ENCODE results near the gene ANKRD33B.
"Not testable (repeated sequence)": the region's sequence is repeated elsewhere in the genome, so short reads cannot be mapped to it uniquely, and the experiment has no call there.

ANKRD33B gene

GRCh38 chr5:10637944-10638343, 74.1 kb downstream of the ANKRD33B start:
- FAIRE-seq, result no peak

DNA sequence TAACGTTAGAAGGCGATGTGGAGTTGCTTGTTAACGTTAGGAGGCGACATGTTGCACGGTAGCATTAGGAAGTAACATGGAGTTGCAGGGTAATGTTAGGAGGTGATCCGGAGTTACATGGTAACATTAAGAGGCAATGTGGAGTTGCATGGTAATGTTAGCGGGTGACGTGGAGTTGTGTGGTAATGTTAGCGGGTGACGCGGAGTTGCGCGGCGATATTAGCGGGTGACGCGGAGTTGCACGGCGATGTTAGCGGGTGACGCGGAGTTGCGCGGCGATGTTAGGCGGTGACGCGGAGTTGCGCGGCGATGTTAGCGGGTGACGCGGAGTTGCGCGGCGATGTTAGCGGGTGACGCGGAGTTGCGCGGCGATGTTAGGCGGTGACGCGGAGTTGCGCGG, 74.9 kb downstream of the ANKRD33B start:
- not testable (repeated sequence) for FAIRE-seq

DNA sequence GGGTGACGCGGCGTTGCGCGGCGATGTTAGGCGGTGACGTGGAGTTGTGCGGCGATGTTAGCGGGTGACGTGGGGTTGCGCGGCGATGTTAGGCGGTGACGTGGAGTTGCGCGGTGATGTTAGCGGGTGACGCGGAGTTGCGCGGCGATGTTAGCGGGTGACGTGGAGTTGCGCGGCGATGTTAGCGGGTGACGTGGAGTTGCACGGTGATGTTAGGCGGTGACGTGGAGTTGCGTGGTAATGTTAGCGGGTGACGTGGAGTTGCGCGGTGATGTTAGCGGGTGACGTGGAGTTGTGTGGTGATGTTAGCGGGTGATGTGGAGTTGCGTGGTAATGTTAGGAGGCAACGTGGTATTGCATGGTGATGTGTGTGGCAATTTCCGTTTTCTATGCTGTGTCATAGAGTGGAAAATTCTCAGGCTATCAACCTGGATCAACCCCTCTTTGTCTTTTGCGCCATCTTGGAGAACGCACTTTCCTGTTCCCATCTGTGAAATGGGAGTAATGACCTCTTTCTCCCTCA, 76.0 kb downstream of the ANKRD33B start:
- no peak for FAIRE-seq

DNA sequence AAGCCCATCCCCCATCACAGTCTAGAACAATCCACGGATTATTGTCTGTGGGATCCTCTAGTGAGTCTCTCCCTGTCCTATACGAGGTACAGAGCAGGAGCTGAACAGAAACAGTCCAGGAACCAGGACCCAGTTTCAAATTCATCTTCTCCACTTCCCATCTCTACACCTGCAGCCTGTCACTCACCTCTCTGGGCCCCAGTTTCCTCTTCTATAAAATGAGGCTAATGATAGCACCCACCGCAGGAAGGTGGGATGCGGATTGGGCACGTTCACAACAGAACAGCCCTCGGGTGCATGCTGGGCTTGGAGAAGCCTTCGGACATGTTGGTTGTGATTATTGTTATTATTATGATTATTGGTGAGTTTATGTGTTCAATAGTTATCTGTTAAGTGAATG, 78.5 kb downstream of the ANKRD33B start:
- FAIRE-seq, result no peak

- no peak for FAIRE-seq
These were observed 80.3 kb downstream of the ANKRD33B start for GRCh38 chr5:10644192-10644591.

- FAIRE-seq, result no peak
These were observed 81.3 kb downstream of the ANKRD33B start for GRCh38 chr5:10645146-10645545.

- no peak for FAIRE-seq
These were observed 81.8 kb downstream of the ANKRD33B start for GRCh38 chr5:10645671-10646070.

- no peak for FAIRE-seq
These were observed 83.8 kb downstream of the ANKRD33B start for GRCh38 chr5:10647640-10648039.

DNA sequence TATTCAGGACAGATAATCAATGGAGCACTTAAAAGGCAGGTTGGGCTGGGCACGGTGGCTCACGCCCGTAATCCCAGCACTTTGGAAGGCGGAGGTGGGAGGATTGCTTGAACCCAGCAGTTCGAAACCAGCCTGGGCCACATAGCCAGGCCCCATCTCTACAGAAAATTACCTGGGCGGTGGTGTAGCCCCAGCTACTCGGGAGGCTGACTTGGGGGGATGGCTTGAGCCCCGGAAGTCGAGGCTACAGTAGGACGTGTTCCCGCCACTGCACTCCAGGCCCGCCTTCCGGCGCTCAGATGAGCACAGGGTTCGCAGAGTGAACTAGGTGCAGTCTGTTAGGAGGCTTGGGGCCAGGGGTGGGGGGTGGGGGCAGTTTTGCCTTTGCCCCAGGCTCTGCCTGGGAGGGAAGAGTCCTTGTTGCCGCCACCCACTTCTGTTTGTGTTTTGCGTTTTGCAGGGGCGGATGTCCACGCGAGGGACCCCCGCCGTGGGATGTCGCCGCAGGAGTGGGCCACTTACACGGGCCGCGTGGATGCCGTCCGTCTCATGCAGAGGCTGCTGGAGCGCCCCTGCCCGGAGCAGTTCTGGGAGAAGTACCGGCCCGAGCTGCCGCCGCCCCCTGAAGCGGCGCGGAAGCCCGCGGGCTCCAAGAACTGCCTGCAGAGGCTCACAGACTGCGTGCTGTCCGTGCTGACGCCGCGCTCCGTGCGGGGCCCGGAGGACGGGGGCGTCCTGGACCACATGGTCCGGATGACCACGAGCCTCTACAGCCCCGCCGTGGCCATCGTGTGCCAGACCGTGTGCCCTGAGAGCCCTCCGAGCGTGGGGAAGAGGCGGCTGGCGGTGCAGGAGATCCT, 85.2 kb downstream of the ANKRD33B start:
- no peak for FAIRE-seq

GRCh38 chr5:10649666-10650380, 86.0 kb downstream of the ANKRD33B start:
- no peak for FAIRE-seq

GRCh38 chr5:10652151-10652550, 88.3 kb downstream of the ANKRD33B start:
- FAIRE-seq, result no peak

DNA sequence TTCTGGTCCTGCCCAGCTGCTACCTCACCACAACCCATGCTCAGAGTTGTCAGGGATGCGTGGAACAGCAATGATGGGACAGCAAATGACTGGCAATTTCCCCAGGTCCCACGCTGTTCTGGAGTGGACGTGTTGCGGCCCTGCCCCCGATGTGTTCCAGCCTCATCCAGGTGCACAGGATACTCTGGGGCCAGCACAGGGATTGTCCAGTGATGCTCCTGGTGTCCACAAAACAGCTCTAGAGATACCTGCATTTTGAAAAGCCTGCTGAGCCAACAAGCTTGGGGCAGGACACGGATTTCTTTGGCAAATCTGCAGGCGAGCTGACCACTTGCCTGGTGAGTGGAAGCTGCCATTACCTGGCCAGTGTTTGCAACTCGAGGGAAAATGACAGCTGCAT, 88.7 kb downstream of the ANKRD33B start:
- FAIRE-seq, result no peak

DNA sequence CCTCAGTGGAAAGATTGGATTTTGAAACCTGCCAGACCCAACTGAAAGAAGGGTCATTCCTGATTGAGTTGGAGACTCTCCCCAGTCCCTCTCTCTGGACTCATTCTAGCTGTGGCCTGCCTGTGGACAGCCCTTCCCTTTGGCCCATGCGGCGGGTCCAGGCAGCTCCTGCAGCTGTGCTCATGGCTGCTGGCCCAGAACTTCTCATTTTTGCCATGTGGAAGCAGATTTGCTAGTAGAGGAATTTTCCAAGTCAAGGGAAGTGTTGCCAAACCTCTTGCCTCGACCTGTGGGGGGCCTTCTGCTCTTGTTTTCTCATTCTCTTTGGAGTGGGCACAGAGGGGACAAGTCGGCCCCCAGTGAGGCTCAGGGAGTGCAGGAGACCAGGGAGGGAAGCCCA, 89.2 kb downstream of the ANKRD33B start:
- no peak for FAIRE-seq

- no peak for FAIRE-seq
These were observed 90.0 kb downstream of the ANKRD33B start for GRCh38 chr5:10653751-10654400.

DNA sequence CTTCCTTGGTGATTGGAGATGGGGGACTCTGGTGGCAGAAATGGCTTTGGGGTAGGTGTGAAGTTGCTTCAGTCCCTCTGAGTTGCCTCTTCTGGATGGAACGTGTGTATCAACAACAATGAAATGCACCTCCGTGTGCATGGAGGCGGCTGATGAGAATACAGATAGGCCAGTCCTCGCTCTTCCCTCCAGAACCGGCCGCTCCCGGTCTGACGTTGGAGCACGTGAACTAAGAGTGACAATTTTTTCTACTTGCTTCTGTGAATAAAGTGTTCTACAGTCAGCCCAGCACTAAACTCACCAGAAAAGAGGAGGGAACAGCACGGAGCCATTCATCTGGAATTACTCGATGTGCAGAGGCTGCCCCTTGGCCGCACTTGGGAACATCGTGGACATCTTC, 90.7 kb downstream of the ANKRD33B start:
- FAIRE-seq, result no peak

GRCh38 chr5:10655161-10655971, 91.5 kb downstream of the ANKRD33B start:
- no peak for FAIRE-seq

GRCh38 chr5:10655972-10656830, 92.3 kb downstream of the ANKRD33B start:
- no peak for FAIRE-seq

DNA sequence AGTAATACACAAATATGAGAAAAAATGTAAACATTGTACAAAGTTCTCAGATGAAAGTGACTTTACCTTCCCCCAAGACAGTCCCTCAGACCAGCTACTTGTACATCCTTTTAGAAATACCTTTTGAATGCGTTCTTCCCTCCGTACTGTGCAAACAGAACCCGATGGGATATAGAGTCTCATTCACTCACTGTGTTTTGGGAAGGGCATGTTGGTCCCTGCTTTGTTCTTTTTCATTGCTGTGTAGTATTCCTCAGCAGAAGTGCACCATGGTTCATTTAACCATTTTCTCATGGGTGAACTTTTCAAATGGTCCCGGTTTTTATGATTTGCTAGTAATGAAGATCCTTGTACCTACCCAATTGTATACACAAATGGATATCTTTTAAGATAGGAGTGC, 94.4 kb downstream of the ANKRD33B start:
- no peak for FAIRE-seq

GRCh38 chr5:10660135-10660534, 96.3 kb downstream of the ANKRD33B start:
- no peak for FAIRE-seq

- FAIRE-seq, result no peak
These were observed 97.0 kb downstream of the ANKRD33B start for GRCh38 chr5:10660720-10661387.

DNA sequence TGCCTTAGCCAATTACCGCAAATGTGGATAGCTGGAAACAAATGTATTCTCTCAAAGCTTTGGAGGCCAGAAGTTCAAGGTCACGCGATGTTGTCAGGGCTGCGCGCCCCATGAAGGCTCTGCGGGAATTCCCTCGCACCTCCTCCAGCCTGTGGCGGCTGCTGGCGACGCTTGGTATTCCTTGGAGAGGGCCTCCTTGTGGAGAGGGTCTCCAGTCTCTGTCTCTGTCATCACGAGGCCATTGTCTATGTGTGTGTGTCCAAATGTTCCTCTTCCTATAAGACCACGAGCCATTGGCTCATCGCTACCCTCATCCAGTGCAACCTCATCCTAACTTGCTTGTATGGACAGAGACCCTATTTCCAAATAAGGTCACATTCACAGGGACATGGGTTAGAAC, 97.5 kb downstream of the ANKRD33B start:
- no peak for FAIRE-seq
